ENCODE measurements around the gene LTF.
A peak's percentile ranks its signal among the peaks of the same experiment; 100 is the strongest.
"Not testable (repeated sequence)": the region's sequence is repeated elsewhere in the genome, so short reads cannot be mapped to it uniquely, and the experiment has no call there.

LTF gene

GRCh38 chr3:46407970-46408369, 56.7 kb downstream of the LTF start:
- H3K4me3 ChIP-seq (replicated peaks in 1 of 2; ENCODE audit: low read depth in 2 of 2, low read length in 2 of 2): no peak overlapping the region
- DNase-seq (ENCODE audit: low read depth in 2 of 2): no peak

GRCh38 chr3:46406788-46407611, 57.7 kb downstream of the LTF start, which contains the start of the genes CCR5AS and CCRL2:
Gene CCR5AS, minus strand, starts transcription at chr3:46407066.
Gene CCRL2, plus strand, starts transcription at chr3:46407259. Its CDS starts 821 bp downstream, at chr3:46408080.
- peak within 1 kb of the TSS in 1 of 2 donors; percentile 27 for H3K4me3 ChIP-seq (replicated peaks in 1 of 2; ENCODE audit: low read depth in 2 of 2, low read length in 2 of 2)
- no peak for TF ChIP-seq CTCF (IDR thresholded peaks at IDR 0.05; ENCODE audit: low read depth, low read length)
- peak in 1 of 2 donors; percentile 65 for DNase-seq (ENCODE audit: low read depth in 2 of 2)

More at GRCh38 chr3:46407970-46408369, 56.7 kb downstream of the LTF start:
- TF ChIP-seq CTCF (IDR thresholded peaks at IDR 0.05; ENCODE audit: low read depth, low read length): no peak

- no peak for DNase-seq (ENCODE audit: low read depth in 2 of 2)
- H3K4me3 ChIP-seq (replicated peaks in 1 of 2; ENCODE audit: low read depth in 2 of 2, low read length in 2 of 2): no peak overlapping the region
- no peak for TF ChIP-seq CTCF (IDR thresholded peaks at IDR 0.05; ENCODE audit: low read depth, low read length)
These were observed 58.3 kb downstream of the LTF start for GRCh38 chr3:46406443-46406787.

GRCh38 chr3:46405301-46406019, 59.2 kb downstream of the LTF start:
- no peak for DNase-seq (ENCODE audit: low read depth in 2 of 2)
- TF ChIP-seq CTCF (IDR thresholded peaks at IDR 0.05; ENCODE audit: low read depth, low read length): no peak
- no peak overlapping the region for H3K4me3 ChIP-seq (replicated peaks in 1 of 2; ENCODE audit: low read depth in 2 of 2, low read length in 2 of 2)

- DNase-seq (ENCODE audit: low read depth in 2 of 2); H3K4me3 ChIP-seq (replicated peaks in 1 of 2; ENCODE audit: low read depth in 2 of 2, low read length in 2 of 2): not testable (repeated sequence)
These were observed 61.8 kb downstream of the LTF start for GRCh38 chr3:46402902-46403301.

GRCh38 chr3:46401579-46401978, 63.1 kb downstream of the LTF start:
- DNase-seq (ENCODE audit: low read depth in 2 of 2): no peak
- TF ChIP-seq CTCF (IDR thresholded peaks at IDR 0.05; ENCODE audit: low read depth, low read length): no peak
- H3K4me3 ChIP-seq (replicated peaks in 1 of 2; ENCODE audit: low read depth in 2 of 2, low read length in 2 of 2): no peak overlapping the region

- TF ChIP-seq CTCF (IDR thresholded peaks at IDR 0.05; ENCODE audit: low read depth, low read length): no peak
- no peak for DNase-seq (ENCODE audit: low read depth in 2 of 2)
- H3K4me3 ChIP-seq (replicated peaks in 1 of 2; ENCODE audit: low read depth in 2 of 2, low read length in 2 of 2): no peak overlapping the region
These were observed 63.9 kb downstream of the LTF start for GRCh38 chr3:46400846-46401245.
